H9 (cell line): ENCODE results near the gene JADE2. TPM values are rescaled to one million over a fixed set of nuclear protein-coding genes. Genes with fewer than 3 reads are reported as not detected.

Experiments
- DNase-seq: peaks from one replicate; pipeline ENCODE4 v3.0.0-alpha.2; 2017
- H2AFZ ChIP-seq: one replicate; pipeline ENCODE4 v1.6.1; 2013; ENCODE audit warnings: mild to moderate bottlenecking, low read length, control low read depth, moderate library complexity
- H2AK5ac ChIP-seq: 2 replicates; pipeline ENCODE4 v1.6.1; 2013; ENCODE audit warnings: low read length, control low read depth, mixed read lengths; ENCODE audit not compliant: insufficient read length
- H2BK120ac ChIP-seq: one replicate; pipeline ENCODE4 v1.6.1; 2013; ENCODE audit warnings: low read depth, mild to moderate bottlenecking, low read length, control low read depth, inconsistent platforms; ENCODE audit not compliant: poor library complexity, severe bottlenecking
- H2BK12ac ChIP-seq: 2 replicates; pipeline ENCODE4 v1.6.1; 2013; ENCODE audit warnings: low read length, control low read depth, mixed read lengths, low read depth; ENCODE audit not compliant: insufficient read length
- H2BK15ac ChIP-seq: 2 replicates; pipeline ENCODE4 v1.6.1; 2013; ENCODE audit warnings: low read depth, low read length, control low read depth
- H2BK20ac ChIP-seq: one replicate; pipeline ENCODE4 v1.6.1; 2013; ENCODE audit warnings: low read depth, mild to moderate bottlenecking, low read length, control low read depth, inconsistent platforms; ENCODE audit not compliant: poor library complexity, severe bottlenecking
- H2BK5ac ChIP-seq: 2 replicates; pipeline ENCODE4 v1.6.1; 2013; ENCODE audit warnings: low read length, control low read depth, mixed read lengths; ENCODE audit not compliant: insufficient read length
- H3K14ac ChIP-seq: 2 replicates; pipeline ENCODE4 v1.6.1; 2013; ENCODE audit warnings: low read length, control low read depth; ENCODE audit not compliant: insufficient read depth
- H3K18ac ChIP-seq: 2 replicates; pipeline ENCODE4 v1.6.1; 2013; ENCODE audit warnings: low read depth, mild to moderate bottlenecking, mixed read lengths, low read length, control low read depth; ENCODE audit not compliant: insufficient read length
- H3K23ac ChIP-seq: 2 replicates; pipeline ENCODE4 v1.6.1; 2013; ENCODE audit warnings: low read length, control low read depth, mixed read lengths, low read depth; ENCODE audit not compliant: insufficient read length
- H3K23me2 ChIP-seq: 2 replicates; pipeline ENCODE4 v1.6.1; 2013; ENCODE audit warnings: low read depth, mild to moderate bottlenecking, mixed read lengths, low read length, control low read depth; ENCODE audit not compliant: insufficient read length, poor library complexity, severe bottlenecking
- H3K27ac ChIP-seq: 2 replicates; pipeline ENCODE4 v1.5.1; 2013; ENCODE audit warnings: low read length, control low read depth, mixed read lengths, low read depth; ENCODE audit not compliant: insufficient read length
- H3K27me3 ChIP-seq: 2 replicates; pipeline ENCODE4 v1.6.1; 2013; ENCODE audit warnings: low read length, control low read depth, inconsistent platforms; ENCODE audit not compliant: insufficient read depth
- H3K4ac ChIP-seq: 2 replicates; pipeline ENCODE4 v1.6.1; 2013; ENCODE audit warnings: low read depth, mild to moderate bottlenecking, control low read depth, inconsistent platforms, low read length, moderate library complexity
- H3K4me1 ChIP-seq: 2 replicates; pipeline ENCODE4 v1.6.1; 2013; ENCODE audit warnings: low read length, control low read depth, inconsistent platforms; ENCODE audit not compliant: insufficient read depth
- H3K4me2 ChIP-seq: 2 replicates; pipeline ENCODE4 v1.6.1; 2013; ENCODE audit warnings: low read length, control low read depth, mixed read lengths; ENCODE audit not compliant: insufficient read length, insufficient read depth
- H3K56ac ChIP-seq: 2 replicates; pipeline ENCODE4 v1.6.1; 2013; ENCODE audit warnings: low read depth, mild to moderate bottlenecking, mixed read lengths, low read length, control low read depth; ENCODE audit not compliant: insufficient read length
- H3K79me1 ChIP-seq: 2 replicates; pipeline ENCODE4 v1.6.1; 2013; ENCODE audit warnings: low read depth, mild to moderate bottlenecking, moderate library complexity, low read length, control low read depth, inconsistent platforms; ENCODE audit not compliant: insufficient read depth, poor library complexity, severe bottlenecking
- H3K79me2 ChIP-seq: 2 replicates; pipeline ENCODE4 v1.6.1; 2013; ENCODE audit warnings: low read length, control low read depth, inconsistent platforms; ENCODE audit not compliant: insufficient read depth
- H3K9ac ChIP-seq: 2 replicates; pipeline ENCODE4 v1.6.1; 2013; ENCODE audit warnings: low read length, control low read depth, mixed read lengths; ENCODE audit not compliant: insufficient read length; ENCODE audit errors: extremely low read depth
- H3K9me3 ChIP-seq: one replicate; pipeline ENCODE4 v1.6.1; 2013; ENCODE audit warnings: low read depth, low read length, inconsistent platforms; ENCODE audit not compliant: control insufficient read depth
- H3T11ph ChIP-seq: one replicate; pipeline ENCODE4 v1.6.1; 2013; ENCODE audit warnings: mild to moderate bottlenecking, low read length, control low read depth, inconsistent platforms
- H4K20me1 ChIP-seq: one replicate; pipeline ENCODE4 v1.6.1; 2013; ENCODE audit not compliant: control insufficient read depth, insufficient read length, insufficient read depth
- H4K5ac ChIP-seq: 2 replicates; pipeline ENCODE4 v1.6.1; 2013; ENCODE audit warnings: low read depth, mild to moderate bottlenecking, mixed read lengths, low read length, control low read depth; ENCODE audit not compliant: insufficient read length
- H4K8ac ChIP-seq: replicated peaks from 2 replicates; pipeline ENCODE4 v1.6.1; 2013; ENCODE audit warnings: low read length, control low read depth, mixed read lengths, low read depth; ENCODE audit not compliant: insufficient read length
- H4K91ac ChIP-seq: 2 replicates; pipeline ENCODE4 v1.6.1; 2013; ENCODE audit warnings: low read depth, mild to moderate bottlenecking, moderate library complexity, mixed read lengths, low read length, control low read depth; ENCODE audit not compliant: insufficient read length
- H3K27ac Mint-ChIP-seq, 3 experiments: 2 replicates in 2 of 3; 3 replicates in 1 of 3; pipeline ENCODE4 v1.8.0; 2020 to 2021; ENCODE audit warnings: mixed read lengths in 3 of 3, mild to moderate bottlenecking in 1 of 3, moderate library complexity in 1 of 3
- H3K27me3 Mint-ChIP-seq: 2 replicates; pipeline ENCODE4 v1.8.0; 2021; ENCODE audit warnings: low read depth, mild to moderate bottlenecking, moderate library complexity, mixed read lengths
- H3K36me3 Mint-ChIP-seq, 3 experiments: 2 replicates in 2 of 3; 3 replicates in 1 of 3; pipeline ENCODE4 v1.8.0; 2020 to 2021; ENCODE audit warnings: low read depth in 3 of 3, mixed read lengths in 3 of 3; ENCODE audit not compliant: insufficient read depth in 1 of 3
- H3K4me1 Mint-ChIP-seq, 2 experiments: 2 replicates each; pipeline ENCODE4 v1.8.0; 2020; ENCODE audit warnings: mixed read lengths in 2 of 2
- H3K4me3 Mint-ChIP-seq, 2 experiments: 2 replicates in 1 of 2; 3 replicates in 1 of 2; pipeline ENCODE4 v1.8.0; 2020 to 2021; ENCODE audit warnings: mild to moderate bottlenecking in 2 of 2, mixed read lengths in 2 of 2, moderate library complexity in 1 of 2
- H3K9me3 Mint-ChIP-seq, 2 experiments: 2 replicates in 1 of 2; 3 replicates in 1 of 2; pipeline ENCODE4 v1.8.0; 2020; ENCODE audit warnings: mild to moderate bottlenecking in 2 of 2, mixed read lengths in 2 of 2, moderate library complexity in 1 of 2
- WGBS: extraction: QIAGEN DNeasy Blood & Tissue Kit; methylation state at CpG from one replicate; pipeline ENCODE4 v1.1.7; 2013; ENCODE audit warnings: missing lambda C conversion rate, low lambda C conversion rate, mixed read lengths; ENCODE audit not compliant: insufficient read length; ENCODE audit errors: extremely low coverage; 5-methylcytosine and 5-hydroxymethylcytosine counted together
- total RNA-seq: library from RNA; stranded (reverse); gene quantifications from 2 replicates; pipeline ENCODE4 v1.2.1, GENCODE V29; 2021
- TF ChIP-seq, protein P1 (sequence below): fragments of 200-600 bp; sonication (generic); conservative IDR thresholded peaks from 3 replicates; pipeline ENCODE4 v1.8.0; 2021; ENCODE audit warnings: antibody characterized with exemption, mild to moderate bottlenecking

Gene JADE2
- total RNA-seq, 1 experiment from 2014 or later: 99.7 TPM

DNA sequence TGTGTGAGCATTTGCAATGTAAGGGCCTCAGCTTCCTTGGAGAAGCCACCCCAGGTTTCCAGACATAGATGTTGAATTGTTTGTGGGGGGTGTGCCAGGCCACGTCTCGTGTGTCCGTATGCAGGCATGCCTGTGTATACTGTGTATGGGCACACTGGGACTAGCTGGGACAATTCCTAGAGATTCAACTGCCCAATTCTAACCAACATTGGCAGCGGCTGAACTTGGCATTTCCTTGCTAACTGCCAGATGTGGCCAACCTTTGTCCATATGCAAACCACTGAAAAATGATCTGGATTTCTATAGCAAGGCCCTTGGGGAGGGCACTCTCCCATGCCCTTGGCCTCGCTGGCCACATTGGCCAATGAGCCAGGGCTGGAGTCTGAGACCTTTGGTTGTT, 56.8 kb downstream of the JADE2 start:
- Histone ChIP-seq H3K4ac (no peak overlapping the region), H3K79me2 (no peaks in the 10 kb centered on the region), H2BK5ac (no peak overlapping the region), H3K9me3 (no peaks in the 10 kb centered on the region), H3K4me2 (no peak overlapping the region), H3K14ac (no peak overlapping the region), H3K56ac (no peak overlapping the region), H3T11ph (no peak overlapping the region), H2BK120ac (no peak overlapping the region), H4K91ac (no peak overlapping the region), H2AK5ac (no peak overlapping the region), H3K79me1 (no peaks in the 10 kb centered on the region), H4K8ac (no peak overlapping the region), H3K27ac (no peak overlapping the region), H3K27me3 (no peaks in the 10 kb centered on the region), H3K23ac (no peak overlapping the region), H2AFZ (no peak overlapping the region), H2BK12ac (no peak overlapping the region), H4K20me1 (no peaks in the 10 kb centered on the region), H3K9ac (no peak overlapping the region), H2BK15ac (no peak overlapping the region), H3K23me2 (no peaks in the 10 kb centered on the region), H3K4me1 (no peaks in the 10 kb centered on the region), H3K18ac (no peak overlapping the region), H2BK20ac (no peak overlapping the region), H4K5ac (no peak overlapping the region)
- DNase-seq: no peak
- no CpG with 5 or more reads among the region's 5 CpGs for WGBS
- no peaks in the 10 kb centered on the region for H3K9me3 Mint-ChIP-seq
- H3K27me3 Mint-ChIP-seq: no peaks in the 10 kb centered on the region
- peaks cover 5 to 11% of the 10 kb centered on the region in 2 experiments for H3K4me1 Mint-ChIP-seq
- H3K4me3 Mint-ChIP-seq: no peak overlapping the region
- TF ChIP-seq, protein P1, sequence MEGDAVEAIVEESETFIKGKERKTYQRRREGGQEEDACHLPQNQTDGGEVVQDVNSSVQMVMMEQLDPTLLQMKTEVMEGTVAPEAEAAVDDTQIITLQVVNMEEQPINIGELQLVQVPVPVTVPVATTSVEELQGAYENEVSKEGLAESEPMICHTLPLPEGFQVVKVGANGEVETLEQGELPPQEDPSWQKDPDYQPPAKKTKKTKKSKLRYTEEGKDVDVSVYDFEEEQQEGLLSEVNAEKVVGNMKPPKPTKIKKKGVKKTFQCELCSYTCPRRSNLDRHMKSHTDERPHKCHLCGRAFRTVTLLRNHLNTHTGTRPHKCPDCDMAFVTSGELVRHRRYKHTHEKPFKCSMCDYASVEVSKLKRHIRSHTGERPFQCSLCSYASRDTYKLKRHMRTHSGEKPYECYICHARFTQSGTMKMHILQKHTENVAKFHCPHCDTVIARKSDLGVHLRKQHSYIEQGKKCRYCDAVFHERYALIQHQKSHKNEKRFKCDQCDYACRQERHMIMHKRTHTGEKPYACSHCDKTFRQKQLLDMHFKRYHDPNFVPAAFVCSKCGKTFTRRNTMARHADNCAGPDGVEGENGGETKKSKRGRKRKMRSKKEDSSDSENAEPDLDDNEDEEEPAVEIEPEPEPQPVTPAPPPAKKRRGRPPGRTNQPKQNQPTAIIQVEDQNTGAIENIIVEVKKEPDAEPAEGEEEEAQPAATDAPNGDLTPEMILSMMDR: no peak
- no peak overlapping the region; a peak in 1 of 7 replicates for H3K27ac Mint-ChIP-seq
- peaks cover 9 to 36% (median 19%) of the 10 kb centered on the region in 3 experiments; a peak in 6 of 7 replicates for H3K36me3 Mint-ChIP-seq
